Measurements from ENCODE around the gene SNX3.

SNX3 gene

GRCh38 chr6:108209738-108210137 lies 51.1 kb downstream of the SNX3 start:
- Mint-ChIP-seq H3K4me3 (no peak overlapping the region), H3K36me3 (ENCODE audit: low read depth) (peaks cover 22% of the 10 kb centered on the region), H3K27ac (no peak overlapping the region), H3K27me3 (ENCODE audit: low read depth) (no peaks in the 10 kb centered on the region), H3K9me3 (no peaks in the 10 kb centered on the region), H3K4me1 (ENCODE audit: low read depth) (peaks cover 4% of the 10 kb centered on the region)
- DNase-seq (ENCODE audit: low spot score): no peak

GRCh38 chr6:108207013-108207412 lies 53.8 kb downstream of the SNX3 start:
- peaks cover 17% of the 10 kb centered on the region for H3K36me3 Mint-ChIP-seq (ENCODE audit: low read depth)
- DNase-seq (ENCODE audit: low spot score): no peak
- no peaks in the 10 kb centered on the region for H3K27me3 Mint-ChIP-seq (ENCODE audit: low read depth)
- peaks cover 4% of the 10 kb centered on the region for H3K4me1 Mint-ChIP-seq (ENCODE audit: low read depth)
- H3K27ac Mint-ChIP-seq: no peak overlapping the region
- H3K4me3 Mint-ChIP-seq: no peak overlapping the region
- H3K9me3 Mint-ChIP-seq: no peaks in the 10 kb centered on the region

GRCh38 chr6:108203189-108204112 lies 57.4 kb downstream of the SNX3 start:
- no peaks in the 10 kb centered on the region for H3K9me3 Mint-ChIP-seq
- H3K27ac Mint-ChIP-seq: no peak overlapping the region
- peaks cover 3% of the 10 kb centered on the region for H3K36me3 Mint-ChIP-seq (ENCODE audit: low read depth)
- H3K4me3 Mint-ChIP-seq: no peak overlapping the region
- no peak for DNase-seq (ENCODE audit: low spot score)
- no peaks in the 10 kb centered on the region for H3K27me3 Mint-ChIP-seq (ENCODE audit: low read depth)
- no peaks in the 10 kb centered on the region for H3K4me1 Mint-ChIP-seq (ENCODE audit: low read depth)

GRCh38 chr6:108200631-108201030 lies 60.2 kb downstream of the SNX3 start:
- no peak overlapping the region for H3K27ac Mint-ChIP-seq
- H3K27me3 Mint-ChIP-seq (ENCODE audit: low read depth): no peaks in the 10 kb centered on the region
- no peaks in the 10 kb centered on the region for H3K36me3 Mint-ChIP-seq (ENCODE audit: low read depth)
- H3K4me1 Mint-ChIP-seq (ENCODE audit: low read depth): no peaks in the 10 kb centered on the region
- no peak for DNase-seq (ENCODE audit: low spot score)
- no peak overlapping the region for H3K4me3 Mint-ChIP-seq
- H3K9me3 Mint-ChIP-seq: no peaks in the 10 kb centered on the region

- Mint-ChIP-seq H3K27me3 (ENCODE audit: low read depth) (no peaks in the 10 kb centered on the region), H3K4me3 (no peak overlapping the region), H3K36me3 (ENCODE audit: low read depth) (no peaks in the 10 kb centered on the region), H3K4me1 (ENCODE audit: low read depth) (no peaks in the 10 kb centered on the region), H3K9me3 (no peaks in the 10 kb centered on the region), H3K27ac (no peak overlapping the region)
- DNase-seq (ENCODE audit: low spot score): no peak
These were observed 60.7 kb downstream of the SNX3 start for GRCh38 chr6:108200186-108200585.

GRCh38 chr6:108198761-108199498 lies 61.9 kb downstream of the SNX3 start:
- Mint-ChIP-seq H3K36me3 (ENCODE audit: low read depth) (no peaks in the 10 kb centered on the region), H3K9me3 (no peaks in the 10 kb centered on the region), H3K4me3 (no peak overlapping the region), H3K4me1 (ENCODE audit: low read depth) (no peaks in the 10 kb centered on the region), H3K27ac (no peak overlapping the region), H3K27me3 (ENCODE audit: low read depth) (peaks cover 2% of the 10 kb centered on the region)
- DNase-seq (ENCODE audit: low spot score): no peak

GRCh38 chr6:108195209-108195608 lies 65.6 kb downstream of the SNX3 start:
- Mint-ChIP-seq H3K4me3 (no peak overlapping the region), H3K4me1 (ENCODE audit: low read depth) (no peaks in the 10 kb centered on the region), H3K9me3 (no peaks in the 10 kb centered on the region), H3K27ac (no peak overlapping the region), H3K36me3 (ENCODE audit: low read depth) (no peaks in the 10 kb centered on the region), H3K27me3 (ENCODE audit: low read depth) (peaks cover 13% of the 10 kb centered on the region)
- DNase-seq (ENCODE audit: low spot score): no peak

- H3K4me3 Mint-ChIP-seq: no peak overlapping the region
These were observed 66.3 kb downstream of the SNX3 start for GRCh38 chr6:108194503-108194902.

GRCh38 chr6:108193835-108194234 lies 67.0 kb downstream of the SNX3 start:
- no peak for DNase-seq (ENCODE audit: low spot score)
- Mint-ChIP-seq H3K27me3 (ENCODE audit: low read depth) (peaks cover 16% of the 10 kb centered on the region), H3K4me3 (no peak overlapping the region), H3K36me3 (ENCODE audit: low read depth) (no peaks in the 10 kb centered on the region), H3K27ac (no peak overlapping the region), H3K9me3 (no peaks in the 10 kb centered on the region), H3K4me1 (ENCODE audit: low read depth) (no peaks in the 10 kb centered on the region)

More at GRCh38 chr6:108194503-108194902, 66.3 kb downstream of the SNX3 start:
- Mint-ChIP-seq H3K27ac (no peak overlapping the region), H3K9me3 (no peaks in the 10 kb centered on the region), H3K4me1 (ENCODE audit: low read depth) (no peaks in the 10 kb centered on the region), H3K36me3 (ENCODE audit: low read depth) (no peaks in the 10 kb centered on the region), H3K27me3 (ENCODE audit: low read depth) (peaks cover 14% of the 10 kb centered on the region)
- DNase-seq (ENCODE audit: low spot score): no peak

- H3K36me3 Mint-ChIP-seq (ENCODE audit: low read depth): no peaks in the 10 kb centered on the region
- H3K27ac Mint-ChIP-seq: no peak overlapping the region
- peaks cover 17% of the 10 kb centered on the region for H3K27me3 Mint-ChIP-seq (ENCODE audit: low read depth)
- H3K4me1 Mint-ChIP-seq (ENCODE audit: low read depth): no peaks in the 10 kb centered on the region
- no peak for DNase-seq (ENCODE audit: low spot score)
- H3K4me3 Mint-ChIP-seq: no peak overlapping the region
- H3K9me3 Mint-ChIP-seq: no peaks in the 10 kb centered on the region
These were observed 67.7 kb downstream of the SNX3 start for GRCh38 chr6:108193131-108193530.

GRCh38 chr6:108187519-108187918 lies 73.3 kb downstream of the SNX3 start:
- no peak for DNase-seq (ENCODE audit: low spot score)
- no peaks in the 10 kb centered on the region for H3K4me1 Mint-ChIP-seq (ENCODE audit: low read depth)
- no peaks in the 10 kb centered on the region for H3K36me3 Mint-ChIP-seq (ENCODE audit: low read depth)
- H3K27ac Mint-ChIP-seq: no peak overlapping the region
- H3K4me3 Mint-ChIP-seq: no peak overlapping the region
- H3K9me3 Mint-ChIP-seq: no peaks in the 10 kb centered on the region
- peaks cover 33% of the 10 kb centered on the region for H3K27me3 Mint-ChIP-seq (ENCODE audit: low read depth)

GRCh38 chr6:108186226-108186625 lies 74.6 kb downstream of the SNX3 start:
- Mint-ChIP-seq H3K27me3 (ENCODE audit: low read depth) (peaks cover 37% of the 10 kb centered on the region), H3K27ac (no peak overlapping the region), H3K9me3 (no peaks in the 10 kb centered on the region), H3K4me3 (no peak overlapping the region), H3K4me1 (ENCODE audit: low read depth) (no peaks in the 10 kb centered on the region), H3K36me3 (ENCODE audit: low read depth) (no peaks in the 10 kb centered on the region)
- DNase-seq (ENCODE audit: low spot score): no peak

GRCh38 chr6:108180776-108181175 lies 80.1 kb downstream of the SNX3 start:
- Mint-ChIP-seq H3K27me3 (ENCODE audit: low read depth) (peaks cover 72% of the 10 kb centered on the region), H3K4me3 (no peak overlapping the region), H3K9me3 (no peaks in the 10 kb centered on the region), H3K36me3 (ENCODE audit: low read depth) (no peaks in the 10 kb centered on the region), H3K27ac (no peak overlapping the region), H3K4me1 (ENCODE audit: low read depth) (peaks cover 3% of the 10 kb centered on the region)
- no peak for DNase-seq (ENCODE audit: low spot score)

GRCh38 chr6:108180266-108180665 lies 80.6 kb downstream of the SNX3 start:
- peaks cover 74% of the 10 kb centered on the region for H3K27me3 Mint-ChIP-seq (ENCODE audit: low read depth)
- H3K4me1 Mint-ChIP-seq (ENCODE audit: low read depth): peaks cover 3% of the 10 kb centered on the region
- no peaks in the 10 kb centered on the region for H3K36me3 Mint-ChIP-seq (ENCODE audit: low read depth)
- H3K9me3 Mint-ChIP-seq: no peaks in the 10 kb centered on the region
- no peak overlapping the region for H3K4me3 Mint-ChIP-seq
- DNase-seq (ENCODE audit: low spot score): no peak
- H3K27ac Mint-ChIP-seq: no peak overlapping the region
